LNCaP clone FGC (cell line): ENCODE results near the gene CLEC16A.

ENCODE experiments used
- DNase-seq: peaks from one replicate; pipeline ENCODE4 v3.0.0-alpha.2; 2011; ENCODE audit warnings: low read depth
- H3K4me3 ChIP-seq: 2 replicates; pipeline ENCODE4 v1.5.1; 2011; ENCODE audit warnings: mild to moderate bottlenecking, low read depth, low read length, control low read depth
- CTCF ChIP-seq: IDR thresholded peaks from 2 replicates; pipeline ENCODE4 v1.5.1; 2012; ENCODE audit warnings: mild to moderate bottlenecking; ENCODE audit not compliant: control insufficient read depth, insufficient read depth; ENCODE audit errors: extremely low read depth

The CLEC16A gene

GRCh38 chr16:11140867-11141266 lies 196.5 kb downstream of the CLEC16A start:
- DNase-seq = no peak

GRCh38 chr16:11141409-11142260 lies 197.3 kb downstream of the CLEC16A start:
- DNase-seq = no peak
- H3K4me3 ChIP-seq = no peak overlapping the region
- TF ChIP-seq CTCF = no peak

More at GRCh38 chr16:11140867-11141266, 196.5 kb downstream of the CLEC16A start:
- H3K4me3 ChIP-seq = no peak overlapping the region
- no peak for TF ChIP-seq CTCF

GRCh38 chr16:11142261-11142630 lies 197.9 kb downstream of the CLEC16A start:
- no peak for DNase-seq
- no peak for TF ChIP-seq CTCF
- no peak overlapping the region for H3K4me3 ChIP-seq

GRCh38 chr16:11142951-11143350 lies 198.6 kb downstream of the CLEC16A start:
- no peak for DNase-seq
- H3K4me3 ChIP-seq = no peak overlapping the region
- no peak for TF ChIP-seq CTCF

GRCh38 chr16:11143372-11144035 lies 199.1 kb downstream of the CLEC16A start:
- DNase-seq = no peak
- TF ChIP-seq CTCF = no peak
- H3K4me3 ChIP-seq = no peak overlapping the region

GRCh38 chr16:11144122-11144521 lies 199.8 kb downstream of the CLEC16A start:
- TF ChIP-seq CTCF = no peak
- DNase-seq = no peak
- no peak overlapping the region for H3K4me3 ChIP-seq
